Loucy (cell line): ENCODE measurements around the gene MUC5B.

Source experiments
- H2AFZ ChIP-seq: fragments of 200-600 bp; sonication (generic); 2 replicates; pipeline ENCODE4 v1.6.0; 2016; ENCODE audit warnings: antibody characterized with exemption, mild to moderate bottlenecking, low read length, moderate library complexity
- H3F3A ChIP-seq: fragments of 200-600 bp; 2 replicates; pipeline ENCODE4 v1.6.0; 2016; ENCODE audit warnings: antibody characterized with exemption, low read depth, mild to moderate bottlenecking
- H3K27me3 ChIP-seq: fragments of 200-600 bp; sonication (generic); 2 replicates; pipeline ENCODE4 v1.6.1; 2014; ENCODE audit warnings: low read length, mild to moderate bottlenecking; ENCODE audit not compliant: insufficient read depth, poor library complexity, severe bottlenecking
- H3K36me3 ChIP-seq: fragments of 200-600 bp; sonication (generic); 2 replicates; pipeline ENCODE4 v1.6.1; 2016; ENCODE audit warnings: low read length; ENCODE audit not compliant: insufficient read depth
- H3K4me1 ChIP-seq: fragments of 200-600 bp; sonication (generic); 2 replicates; pipeline ENCODE4 v1.5.1; 2014; ENCODE audit warnings: low read length, mild to moderate bottlenecking; ENCODE audit not compliant: insufficient read depth, poor library complexity, severe bottlenecking
- H3K4me2 ChIP-seq: fragments of 200-600 bp; sonication (generic); 2 replicates; pipeline ENCODE4 v1.6.0; 2014; ENCODE audit warnings: antibody characterized with exemption, low read length, low read depth, mild to moderate bottlenecking; ENCODE audit not compliant: poor library complexity, severe bottlenecking
- H3K4me3 ChIP-seq: fragments of 200-600 bp; sonication (generic); 2 replicates; pipeline ENCODE4 v1.5.1; 2014; ENCODE audit warnings: low read length, mild to moderate bottlenecking, mixed read lengths; ENCODE audit not compliant: poor library complexity, severe bottlenecking
- H3K79me2 ChIP-seq: fragments of 200-600 bp; sonication (generic); 2 replicates; pipeline ENCODE4 v1.6.1; 2014; ENCODE audit warnings: low read length; ENCODE audit not compliant: insufficient read depth
- H3K9ac ChIP-seq: fragments of 200-600 bp; sonication (generic); 2 replicates; pipeline ENCODE4 v1.6.0; 2014; ENCODE audit warnings: mild to moderate bottlenecking, low read depth, low read length, moderate library complexity; ENCODE audit not compliant: poor library complexity, severe bottlenecking
- H3K9me2 ChIP-seq: fragments of 200-600 bp; sonication (generic); replicated peaks from 2 replicates; pipeline ENCODE4 v1.6.1; 2016; ENCODE audit warnings: low read depth, low read length, mixed read lengths
- H3K9me3 ChIP-seq: fragments of 200-600 bp; sonication (generic); 2 replicates; pipeline ENCODE4 v1.6.1; 2014; ENCODE audit warnings: mild to moderate bottlenecking, antibody characterized with exemption, low read length, low read depth; ENCODE audit not compliant: insufficient read depth
- H4K20me1 ChIP-seq: fragments of 200-600 bp; sonication (generic); 2 replicates; pipeline ENCODE4 v1.6.0; 2014; ENCODE audit warnings: antibody characterized with exemption, low read length, mild to moderate bottlenecking; ENCODE audit not compliant: insufficient read depth, poor library complexity, severe bottlenecking
- EZH2phosphoT487 ChIP-seq: fragments of 200-600 bp; IDR thresholded peaks from 2 replicates; pipeline ENCODE4 v1.6.1; 2018; ENCODE audit warnings: antibody characterized with exemption, mild to moderate bottlenecking, moderate library complexity, borderline replicate concordance
- TF ChIP-seq, protein P1 (sequence below): fragments of 200-600 bp; sonication (generic); conservative IDR thresholded peaks from 2 replicates; pipeline ENCODE4 v1.5.1; 2014; ENCODE audit warnings: mild to moderate bottlenecking, antibody characterized with exemption, low read length

MUC5B gene

DNA sequence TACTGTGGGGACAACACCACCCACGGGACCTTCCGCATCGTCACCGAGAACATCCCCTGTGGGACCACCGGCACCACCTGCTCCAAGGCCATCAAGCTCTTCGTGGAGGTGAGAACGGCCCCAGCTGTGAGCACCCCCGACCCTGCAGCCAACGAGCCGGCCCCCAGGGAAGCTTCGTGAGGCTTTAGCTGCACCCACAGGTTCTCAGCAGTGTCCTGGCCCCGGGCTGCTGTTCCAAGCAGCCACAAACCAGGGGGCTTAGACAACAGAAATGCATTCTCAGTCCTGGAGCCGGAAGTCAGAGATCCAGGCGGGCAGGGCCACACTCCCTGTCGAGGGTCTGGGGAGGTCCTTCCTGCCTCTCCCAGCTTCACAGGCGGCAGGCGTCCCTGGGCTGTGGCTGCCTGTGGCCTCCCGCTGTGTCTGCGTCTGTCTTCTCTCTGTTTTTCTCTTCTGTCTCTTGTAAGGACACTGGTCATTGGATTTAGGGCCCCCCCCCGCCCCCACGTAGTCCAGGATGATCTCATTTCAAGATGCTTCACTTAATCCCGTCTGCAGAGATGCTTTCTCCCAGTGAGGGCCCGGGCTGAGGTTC lies 12.5 kb downstream of the MUC5B start:
- H4K20me1 ChIP-seq: no peaks in the 10 kb centered on the region
- TF ChIP-seq EZH2phosphoT487: no peak
- TF ChIP-seq, protein P1, sequence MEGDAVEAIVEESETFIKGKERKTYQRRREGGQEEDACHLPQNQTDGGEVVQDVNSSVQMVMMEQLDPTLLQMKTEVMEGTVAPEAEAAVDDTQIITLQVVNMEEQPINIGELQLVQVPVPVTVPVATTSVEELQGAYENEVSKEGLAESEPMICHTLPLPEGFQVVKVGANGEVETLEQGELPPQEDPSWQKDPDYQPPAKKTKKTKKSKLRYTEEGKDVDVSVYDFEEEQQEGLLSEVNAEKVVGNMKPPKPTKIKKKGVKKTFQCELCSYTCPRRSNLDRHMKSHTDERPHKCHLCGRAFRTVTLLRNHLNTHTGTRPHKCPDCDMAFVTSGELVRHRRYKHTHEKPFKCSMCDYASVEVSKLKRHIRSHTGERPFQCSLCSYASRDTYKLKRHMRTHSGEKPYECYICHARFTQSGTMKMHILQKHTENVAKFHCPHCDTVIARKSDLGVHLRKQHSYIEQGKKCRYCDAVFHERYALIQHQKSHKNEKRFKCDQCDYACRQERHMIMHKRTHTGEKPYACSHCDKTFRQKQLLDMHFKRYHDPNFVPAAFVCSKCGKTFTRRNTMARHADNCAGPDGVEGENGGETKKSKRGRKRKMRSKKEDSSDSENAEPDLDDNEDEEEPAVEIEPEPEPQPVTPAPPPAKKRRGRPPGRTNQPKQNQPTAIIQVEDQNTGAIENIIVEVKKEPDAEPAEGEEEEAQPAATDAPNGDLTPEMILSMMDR: no peak
- H3F3A ChIP-seq: no peaks in the 10 kb centered on the region
- peaks cover 8% of the 10 kb centered on the region; the same call in 1 of the 2 replicates for H3K9me3 ChIP-seq
- H3K79me2 ChIP-seq: no peaks in the 10 kb centered on the region
- H3K9ac ChIP-seq: no peak overlapping the region
- H3K27me3 ChIP-seq: no peaks in the 10 kb centered on the region
- H3K4me2 ChIP-seq: no peak overlapping the region
- no peaks in the 10 kb centered on the region for H3K9me2 ChIP-seq
- H3K4me1 ChIP-seq: no peaks in the 10 kb centered on the region
- no peak overlapping the region for H3K4me3 ChIP-seq
- H2AFZ ChIP-seq: no peak overlapping the region
- H3K36me3 ChIP-seq: no peaks in the 10 kb centered on the region

DNA sequence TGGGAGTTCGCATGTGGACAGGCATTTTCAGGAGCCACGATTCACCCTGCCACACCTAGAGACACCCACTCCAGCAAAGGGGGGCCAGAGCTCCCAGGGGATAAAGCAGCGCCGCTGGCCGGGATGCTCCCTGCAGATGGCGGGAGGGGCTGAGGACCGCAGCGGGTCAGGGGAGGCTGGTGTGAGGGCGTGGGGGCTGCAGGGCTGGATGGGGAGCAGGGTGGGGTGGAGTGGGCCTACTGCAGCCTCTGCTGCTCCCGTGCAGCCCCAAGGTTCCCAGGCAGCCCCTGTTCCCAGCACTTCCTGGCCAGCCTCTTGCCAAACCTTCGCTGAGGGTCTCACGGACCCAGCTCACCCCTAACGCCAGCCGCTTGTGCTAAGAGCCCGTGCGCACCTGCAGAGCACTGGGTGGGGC lies 13.0 kb downstream of the MUC5B start:
- Histone ChIP-seq H3K27me3 (no peaks in the 10 kb centered on the region), H3K79me2 (no peaks in the 10 kb centered on the region)

DNA sequence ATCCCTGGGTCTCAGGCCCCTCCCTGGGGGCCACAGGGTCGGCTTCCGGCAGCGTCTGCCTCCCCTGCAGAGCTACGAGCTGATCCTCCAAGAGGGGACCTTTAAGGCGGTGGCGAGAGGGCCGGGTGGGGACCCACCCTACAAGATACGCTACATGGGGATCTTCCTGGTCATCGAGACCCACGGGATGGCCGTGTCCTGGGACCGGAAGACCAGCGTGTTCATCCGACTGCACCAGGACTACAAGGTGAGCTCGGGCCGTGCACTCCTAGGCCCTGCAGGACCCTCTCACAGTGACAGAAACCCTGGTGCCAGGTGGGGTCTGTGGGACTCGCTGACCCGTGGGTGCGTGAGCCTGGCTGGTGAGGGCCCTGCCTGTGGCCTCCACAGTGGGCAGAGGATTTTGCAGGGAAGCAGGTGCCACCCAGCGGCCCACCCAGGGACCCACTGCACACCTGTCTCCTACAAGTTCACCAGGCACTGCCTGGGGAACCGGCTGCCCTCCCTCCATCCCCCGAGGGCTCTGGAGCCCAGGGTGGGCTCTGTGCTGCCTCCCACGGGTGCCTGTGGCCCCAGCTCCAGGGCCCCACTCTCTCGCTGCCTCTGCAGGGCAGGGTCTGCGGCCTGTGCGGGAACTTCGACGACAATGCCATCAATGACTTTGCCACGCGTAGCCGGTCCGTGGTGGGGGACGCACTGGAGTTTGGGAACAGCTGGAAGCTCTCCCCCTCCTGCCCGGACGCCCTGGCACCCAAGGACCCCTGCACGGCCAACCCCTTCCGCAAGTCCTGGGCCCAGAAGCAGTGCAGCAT lies 13.7 kb downstream of the MUC5B start:
- H3K9me3 ChIP-seq: peaks cover 12% of the 10 kb centered on the region; the same call in 1 of the 2 replicates
- H3K4me2 ChIP-seq: no peak overlapping the region
- H3K79me2 ChIP-seq: no peaks in the 10 kb centered on the region
- no peak overlapping the region for H3K4me3 ChIP-seq
- no peaks in the 10 kb centered on the region for H3K4me1 ChIP-seq
- no peaks in the 10 kb centered on the region for H3K27me3 ChIP-seq
- no peaks in the 10 kb centered on the region for H3K36me3 ChIP-seq
- no peaks in the 10 kb centered on the region for H3F3A ChIP-seq
- no peak overlapping the region for H3K9ac ChIP-seq
- TF ChIP-seq, protein P1: no peak
- TF ChIP-seq EZH2phosphoT487: no peak
- no peaks in the 10 kb centered on the region for H3K9me2 ChIP-seq
- H4K20me1 ChIP-seq: no peaks in the 10 kb centered on the region
- H2AFZ ChIP-seq: no peak overlapping the region

More for the DNA sequence above, 13.0 kb downstream of the MUC5B start:
- H3K36me3 ChIP-seq: no peaks in the 10 kb centered on the region
- H3K4me2 ChIP-seq: no peak overlapping the region
- H3K9ac ChIP-seq: no peak overlapping the region
- no peaks in the 10 kb centered on the region for H3K4me1 ChIP-seq
- no peaks in the 10 kb centered on the region for H3F3A ChIP-seq
- H4K20me1 ChIP-seq: no peaks in the 10 kb centered on the region
- no peak overlapping the region for H2AFZ ChIP-seq
- H3K4me3 ChIP-seq: no peak overlapping the region
- H3K9me3 ChIP-seq: peaks cover 12% of the 10 kb centered on the region; the same call in 1 of the 2 replicates
- TF ChIP-seq EZH2phosphoT487: no peak
- TF ChIP-seq, protein P1: no peak
- H3K9me2 ChIP-seq: no peaks in the 10 kb centered on the region
